Tibial artery (tissue), 4 donors: Measurements from ENCODE around the gene FAM114A1.

Source experiments
- DNase-seq, 2 donors: peaks; one replicate each; pipeline ENCODE4 v3.0.0-alpha.2; 2019
- H3K27ac ChIP-seq, 2 donors: fragments of 200-600 bp; sonication (generic) in 1 of 2; 1 replicate in 1 of 2; 2 replicates in 1 of 2; pipeline ENCODE4 v1.5.1; 2018 to 2019; ENCODE audit warnings: mild to moderate bottlenecking in 1 of 2
- H3K27me3 ChIP-seq, 2 donors: fragments of 200-600 bp; sonication (generic) in 1 of 2; one replicate each; pipeline versions ENCODE4 v1.5.1 to v1.6.0; 2016 to 2019
- H3K36me3 ChIP-seq, 3 donors: fragments of 200-600 bp; sonication (generic) in 2 of 3; one replicate each; pipeline ENCODE4 v1.5.1; 2016 to 2019; ENCODE audit warnings: mild to moderate bottlenecking in 2 of 3
- H3K4me1 ChIP-seq, 4 donors: fragments of 200-600 bp; sonication (generic) in 2 of 4; 1 replicate in 3 of 4; 2 replicates in 1 of 4; pipeline ENCODE4 v1.5.1; 2016 to 2019
- H3K4me3 ChIP-seq, 2 donors: fragments of 200-600 bp; sonication (generic) in 1 of 2; 1 replicate in 1 of 2; 2 replicates in 1 of 2; pipeline ENCODE4 v1.5.1; 2018 to 2019; ENCODE audit warnings: mild to moderate bottlenecking in 2 of 2
- H3K9me3 ChIP-seq, 3 donors: fragments of 200-600 bp; sonication (generic) in 1 of 3; one replicate each; pipeline ENCODE4 v1.5.1; 2016 to 2019
- CTCF ChIP-seq, 2 experiments: fragments of 200-600 bp in 1 of 2; fragments of 450-650 bp in 1 of 2; IDR thresholded peaks; one replicate each; pipeline ENCODE4 v1.5.1; 2017 to 2019; ENCODE audit warnings: antibody characterized with exemption in 2 of 2, mild to moderate bottlenecking in 1 of 2, moderate library complexity in 1 of 2
- intact Hi-C: fragments of 100-400 bp; cut with DNase I; formaldehyde crosslinking; loops from one replicate; pipeline ENCODE4 v1.15.0; 2023; ENCODE audit warnings: low total_unique reads

FAM114A1 gene

GRCh38 chr4:38902695-38903094 lies 35.1 kb downstream of the FAM114A1 start:
- Histone ChIP-seq H3K27me3 (no peaks in the 10 kb centered on the region), H3K4me1 (no peaks in the 10 kb centered on the region), H3K27ac (no peak overlapping the region), H3K4me3 (no peak overlapping the region), H3K9me3 (no peaks in the 10 kb centered on the region), H3K36me3 (peaks cover 28 to 43% (median 36%) of the 10 kb centered on the region in 3 donors)
- DNase-seq = no peak
- intact Hi-C loops = no loop called here
- no peak for TF ChIP-seq CTCF (IDR thresholded peaks at IDR 0.05)

GRCh38 chr4:38904090-38904666 lies 36.6 kb downstream of the FAM114A1 start:
- Histone ChIP-seq H3K4me1 (no peaks in the 10 kb centered on the region), H3K36me3 (peaks cover 42 to 55% (median 50%) of the 10 kb centered on the region in 3 donors), H3K27ac (no peak overlapping the region), H3K4me3 (no peak overlapping the region), H3K9me3 (no peaks in the 10 kb centered on the region), H3K27me3 (no peaks in the 10 kb centered on the region)
- intact Hi-C loops = no loop called here
- no peak for DNase-seq
- no peak for TF ChIP-seq CTCF (IDR thresholded peaks at IDR 0.05)

GRCh38 chr4:38904682-38905081 lies 37.1 kb downstream of the FAM114A1 start:
- H3K9me3 ChIP-seq = no peaks in the 10 kb centered on the region
- no peak overlapping the region for H3K4me3 ChIP-seq
- H3K27me3 ChIP-seq = no peaks in the 10 kb centered on the region
- H3K4me1 ChIP-seq = no peaks in the 10 kb centered on the region
- H3K36me3 ChIP-seq = peaks cover 47 to 55% (median 55%) of the 10 kb centered on the region in 3 donors
- no peak for TF ChIP-seq CTCF (IDR thresholded peaks at IDR 0.05)
- intact Hi-C loops = no loop called here
- no peak overlapping the region for H3K27ac ChIP-seq
- no peak for DNase-seq

- H3K4me1 ChIP-seq = no peaks in the 10 kb centered on the region
- TF ChIP-seq CTCF (IDR thresholded peaks at IDR 0.05) = no peak
- no peak overlapping the region for H3K27ac ChIP-seq
- H3K36me3 ChIP-seq = peaks cover 59 to 66% (median 66%) of the 10 kb centered on the region in 3 donors
- DNase-seq = no peak
- H3K27me3 ChIP-seq = no peaks in the 10 kb centered on the region
- intact Hi-C loops = no loop called here
- H3K9me3 ChIP-seq = no peaks in the 10 kb centered on the region
- no peak overlapping the region for H3K4me3 ChIP-seq
Measured at GRCh38 chr4:38905652-38906385, 38.2 kb downstream of the FAM114A1 start.

GRCh38 chr4:38907696-38908270 lies 40.2 kb downstream of the FAM114A1 start:
- no peak for TF ChIP-seq CTCF (IDR thresholded peaks at IDR 0.05)
- peaks cover 64 to 84% (median 80%) of the 10 kb centered on the region in 3 donors for H3K36me3 ChIP-seq

More at GRCh38 chr4:38907696-38908270, 40.2 kb downstream of the FAM114A1 start:
- Histone ChIP-seq H3K4me1 (no peaks in the 10 kb centered on the region), H3K27me3 (no peaks in the 10 kb centered on the region), H3K9me3 (no peaks in the 10 kb centered on the region), H3K27ac (no peak overlapping the region), H3K4me3 (no peak overlapping the region)
- intact Hi-C loops = no loop called here
- DNase-seq = no peak
